MM.1S (cell line): Measurements from ENCODE around the gene POT1.

Experiments
- DNase-seq: peaks from one replicate; pipeline ENCODE4 v3.0.0-alpha.2; 2015
- H2AFZ ChIP-seq: fragments of 300-600 bp; sonication (generic); 2 replicates; pipeline ENCODE4 v1.6.0; 2016; ENCODE audit warnings: antibody characterized with exemption, low read length
- H3F3A ChIP-seq: fragments of 300-600 bp; sonication (generic); 2 replicates; pipeline ENCODE4 v1.6.1; 2016; ENCODE audit warnings: mild to moderate bottlenecking, antibody characterized with exemption, low read length, moderate library complexity, mixed read lengths; ENCODE audit not compliant: insufficient read depth
- H3K27ac ChIP-seq: fragments of 300-600 bp; sonication (generic); 2 replicates; pipeline ENCODE4 v1.5.1; 2016; ENCODE audit warnings: mild to moderate bottlenecking, low read length
- H3K27me3 ChIP-seq: fragments of 300-600 bp; sonication (generic); replicated peaks from 2 replicates; pipeline ENCODE4 v1.6.0; 2016; ENCODE audit warnings: low read length; ENCODE audit not compliant: insufficient read depth
- H3K36me3 ChIP-seq: fragments of 300-600 bp; sonication (generic); replicated peaks from 2 replicates; pipeline ENCODE4 v1.6.1; 2016; ENCODE audit warnings: mild to moderate bottlenecking, low read length, mixed read lengths; ENCODE audit not compliant: insufficient read depth
- H3K4me1 ChIP-seq: fragments of 300-600 bp; sonication (generic); 2 replicates; pipeline ENCODE4 v1.6.1; 2016; ENCODE audit warnings: low read length, mixed read lengths
- H3K4me2 ChIP-seq: fragments of 300-600 bp; sonication (generic); 2 replicates; pipeline ENCODE4 v1.6.0; 2016; ENCODE audit warnings: low read depth, low read length
- H3K4me3 ChIP-seq: fragments of 300-600 bp; sonication (generic); 2 replicates; pipeline ENCODE4 v1.5.1; 2016; ENCODE audit warnings: low read length, mixed read lengths
- H3K79me2 ChIP-seq: fragments of 300-600 bp; sonication (generic); 2 replicates; pipeline ENCODE4 v1.6.1; 2016; ENCODE audit warnings: mixed run types, low read length, mixed read lengths
- H3K9ac ChIP-seq: fragments of 300-600 bp; sonication (generic); 2 replicates; pipeline ENCODE4 v1.6.1; 2016; ENCODE audit warnings: low read length, mixed read lengths
- H3K9me2 ChIP-seq: fragments of 300-600 bp; sonication (generic); replicated peaks from 2 replicates; pipeline ENCODE4 v1.6.1; 2016; ENCODE audit warnings: mild to moderate bottlenecking, low read length, mixed read lengths; ENCODE audit not compliant: insufficient read depth
- H3K9me3 ChIP-seq: fragments of 300-600 bp; sonication (generic); replicated peaks from 2 replicates; pipeline ENCODE4 v1.6.1; 2016; ENCODE audit warnings: mild to moderate bottlenecking, low read length, mixed read lengths; ENCODE audit not compliant: insufficient read depth
- H4K20me1 ChIP-seq: fragments of 300-600 bp; sonication (generic); 2 replicates; pipeline ENCODE4 v1.6.1; 2016; ENCODE audit warnings: mild to moderate bottlenecking, low read length, moderate library complexity, mixed read lengths; ENCODE audit not compliant: insufficient read depth
- EZH2 ChIP-seq: fragments of 300-600 bp; sonication (generic); optimal IDR thresholded peaks from 2 replicates; pipeline ENCODE3; 2017; ENCODE audit warnings: low read depth, mild to moderate bottlenecking, antibody characterized with exemption, low read length, mixed read lengths
- EZH2phosphoT487 ChIP-seq: fragments of 300-600 bp; sonication (generic); IDR thresholded peaks from 2 replicates; pipeline ENCODE4 v1.6.1; 2018; ENCODE audit warnings: antibody characterized with exemption, low read length
- TF ChIP-seq, protein P1 (sequence below): fragments of 300-600 bp; sonication (generic); IDR thresholded peaks from 2 replicates; pipeline ENCODE4 v1.5.1; 2016; ENCODE audit warnings: antibody characterized with exemption, low read length, mixed read lengths

The POT1 gene

DNA sequence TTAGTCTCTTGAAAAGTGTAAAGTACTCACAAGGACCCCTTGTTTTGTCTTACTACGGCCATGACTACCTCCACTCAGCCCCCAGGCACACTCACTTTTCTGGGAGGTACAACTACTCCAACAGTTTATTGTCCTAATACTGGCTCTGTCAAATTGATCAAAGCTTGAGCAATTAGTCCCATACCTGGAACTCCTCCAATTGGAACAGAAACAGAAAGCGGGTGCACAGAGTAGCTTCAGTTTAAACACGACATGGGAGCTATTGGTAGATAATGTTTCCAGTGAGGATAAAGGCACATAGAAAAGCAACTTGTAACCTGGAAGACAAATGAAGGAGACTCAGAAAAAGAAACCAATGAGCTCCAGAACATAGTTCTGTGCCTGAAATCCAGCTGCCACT lies 156.3 kb downstream of the POT1 start:
- TF ChIP-seq EZH2 (no peak), EZH2phosphoT487 (no peak)
- TF ChIP-seq, protein P1, sequence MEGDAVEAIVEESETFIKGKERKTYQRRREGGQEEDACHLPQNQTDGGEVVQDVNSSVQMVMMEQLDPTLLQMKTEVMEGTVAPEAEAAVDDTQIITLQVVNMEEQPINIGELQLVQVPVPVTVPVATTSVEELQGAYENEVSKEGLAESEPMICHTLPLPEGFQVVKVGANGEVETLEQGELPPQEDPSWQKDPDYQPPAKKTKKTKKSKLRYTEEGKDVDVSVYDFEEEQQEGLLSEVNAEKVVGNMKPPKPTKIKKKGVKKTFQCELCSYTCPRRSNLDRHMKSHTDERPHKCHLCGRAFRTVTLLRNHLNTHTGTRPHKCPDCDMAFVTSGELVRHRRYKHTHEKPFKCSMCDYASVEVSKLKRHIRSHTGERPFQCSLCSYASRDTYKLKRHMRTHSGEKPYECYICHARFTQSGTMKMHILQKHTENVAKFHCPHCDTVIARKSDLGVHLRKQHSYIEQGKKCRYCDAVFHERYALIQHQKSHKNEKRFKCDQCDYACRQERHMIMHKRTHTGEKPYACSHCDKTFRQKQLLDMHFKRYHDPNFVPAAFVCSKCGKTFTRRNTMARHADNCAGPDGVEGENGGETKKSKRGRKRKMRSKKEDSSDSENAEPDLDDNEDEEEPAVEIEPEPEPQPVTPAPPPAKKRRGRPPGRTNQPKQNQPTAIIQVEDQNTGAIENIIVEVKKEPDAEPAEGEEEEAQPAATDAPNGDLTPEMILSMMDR: no peak
- H2AFZ ChIP-seq: no peak overlapping the region
- H3K4me1 ChIP-seq: no peaks in the 10 kb centered on the region
- H3K27ac ChIP-seq: no peak overlapping the region
- no peak for DNase-seq
- no peaks in the 10 kb centered on the region for H3K79me2 ChIP-seq
- no peak overlapping the region for H3K4me3 ChIP-seq
- no peaks in the 10 kb centered on the region for H3K9me3 ChIP-seq
- no peaks in the 10 kb centered on the region for H4K20me1 ChIP-seq
- no peaks in the 10 kb centered on the region for H3K27me3 ChIP-seq
- no peaks in the 10 kb centered on the region for H3K36me3 ChIP-seq
- no peaks in the 10 kb centered on the region for H3K9me2 ChIP-seq
- H3F3A ChIP-seq: no peaks in the 10 kb centered on the region
- H3K9ac ChIP-seq: no peak overlapping the region
- no peak overlapping the region for H3K4me2 ChIP-seq
